Measurements from ENCODE around the gene C16orf78.
"Not testable (repeated sequence)": the region's sequence is repeated elsewhere in the genome, so short reads cannot be mapped to it uniquely, and the experiment has no call there.

Gene C16orf78

GRCh38 chr16:49350265-49351095, 23.1 kb upstream of the C16orf78 start:
- DNase-seq (ENCODE audit: low spot score) = peak; percentile 45

DNA sequence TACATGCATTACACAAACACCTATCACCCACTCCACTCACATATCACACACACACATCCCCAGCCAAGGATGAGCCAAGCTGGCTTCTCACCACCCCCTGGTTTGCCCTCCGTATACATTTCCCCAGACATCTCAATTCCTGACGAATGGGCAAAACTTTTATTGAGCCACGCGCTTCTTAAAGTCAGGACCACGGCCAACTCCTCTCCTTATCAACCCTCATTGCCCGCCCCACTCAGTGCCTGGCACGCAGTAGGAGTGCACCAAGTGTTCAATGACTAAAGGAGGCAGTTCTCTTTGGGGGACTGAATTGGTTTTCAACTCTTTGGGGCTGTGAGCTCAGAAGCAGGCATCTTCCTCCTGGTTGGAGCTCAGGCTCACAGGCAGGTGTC, 22.5 kb upstream of the C16orf78 start:
- DNase-seq (ENCODE audit: low spot score) = no peak

DNA sequence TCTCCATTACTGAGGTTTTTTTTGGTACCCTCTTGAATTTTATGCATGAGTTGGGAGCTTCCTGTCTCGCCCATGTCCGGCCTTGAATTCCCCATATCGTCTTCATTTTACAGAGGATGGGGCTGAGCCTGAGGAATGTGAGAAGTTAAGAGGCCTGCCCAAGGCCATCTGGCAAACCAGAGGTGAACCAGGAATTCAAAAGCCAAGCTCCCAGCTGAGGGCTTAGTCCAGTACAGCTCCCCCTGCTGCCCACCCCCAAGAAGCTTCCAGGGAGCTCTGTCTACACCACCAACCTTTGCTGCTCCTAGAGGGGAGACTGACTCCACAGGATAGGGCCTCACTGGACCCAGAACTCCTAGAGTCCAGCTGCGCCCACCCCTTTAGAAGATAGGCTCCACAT, 20.7 kb upstream of the C16orf78 start:
- no peak for DNase-seq (ENCODE audit: low spot score)

GRCh38 chr16:49353680-49354079, 19.9 kb upstream of the C16orf78 start:
- no peak for DNase-seq (ENCODE audit: low spot score)

DNA sequence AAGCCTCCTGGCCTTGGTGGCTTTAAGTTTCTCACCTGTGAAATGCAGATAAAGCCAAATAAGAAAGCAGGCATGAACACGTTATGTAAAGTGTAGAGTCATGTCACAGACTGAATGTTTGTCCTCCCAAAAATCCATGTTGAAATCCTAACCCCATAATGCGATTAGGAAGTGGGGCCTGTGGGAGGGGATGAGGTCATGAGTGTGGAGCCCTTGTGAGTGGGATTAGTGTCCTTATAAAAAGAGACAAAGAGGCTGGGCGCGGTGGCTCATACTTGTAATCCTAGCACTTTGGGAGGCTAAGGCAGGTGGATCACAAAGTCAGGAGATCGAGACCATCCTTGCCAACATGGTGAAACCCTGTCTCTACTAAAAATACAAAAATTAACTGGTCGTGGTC, 19.5 kb upstream of the C16orf78 start:
- no peak for DNase-seq (ENCODE audit: low spot score)

DNA sequence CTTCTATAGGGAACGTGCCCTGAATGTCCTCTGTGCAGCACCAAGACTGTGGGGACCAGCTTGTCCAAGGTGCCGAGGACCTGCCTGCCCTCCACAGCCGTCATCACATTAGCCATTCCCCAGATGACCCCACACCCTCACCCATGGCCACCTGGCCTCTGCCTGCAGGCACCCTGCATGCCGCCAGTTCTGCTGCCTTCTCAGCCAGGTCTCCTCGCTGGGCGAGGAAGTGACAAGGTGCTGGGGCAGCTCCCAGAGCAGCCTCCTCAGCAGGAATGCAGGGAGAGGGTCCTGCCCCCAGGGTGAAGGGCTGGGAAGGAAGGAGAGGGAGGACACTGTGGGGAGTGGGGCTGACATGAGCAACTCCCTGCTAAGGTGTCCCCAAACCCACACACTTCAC, 18.6 kb upstream of the C16orf78 start:
- no peak for DNase-seq (ENCODE audit: low spot score)

DNA sequence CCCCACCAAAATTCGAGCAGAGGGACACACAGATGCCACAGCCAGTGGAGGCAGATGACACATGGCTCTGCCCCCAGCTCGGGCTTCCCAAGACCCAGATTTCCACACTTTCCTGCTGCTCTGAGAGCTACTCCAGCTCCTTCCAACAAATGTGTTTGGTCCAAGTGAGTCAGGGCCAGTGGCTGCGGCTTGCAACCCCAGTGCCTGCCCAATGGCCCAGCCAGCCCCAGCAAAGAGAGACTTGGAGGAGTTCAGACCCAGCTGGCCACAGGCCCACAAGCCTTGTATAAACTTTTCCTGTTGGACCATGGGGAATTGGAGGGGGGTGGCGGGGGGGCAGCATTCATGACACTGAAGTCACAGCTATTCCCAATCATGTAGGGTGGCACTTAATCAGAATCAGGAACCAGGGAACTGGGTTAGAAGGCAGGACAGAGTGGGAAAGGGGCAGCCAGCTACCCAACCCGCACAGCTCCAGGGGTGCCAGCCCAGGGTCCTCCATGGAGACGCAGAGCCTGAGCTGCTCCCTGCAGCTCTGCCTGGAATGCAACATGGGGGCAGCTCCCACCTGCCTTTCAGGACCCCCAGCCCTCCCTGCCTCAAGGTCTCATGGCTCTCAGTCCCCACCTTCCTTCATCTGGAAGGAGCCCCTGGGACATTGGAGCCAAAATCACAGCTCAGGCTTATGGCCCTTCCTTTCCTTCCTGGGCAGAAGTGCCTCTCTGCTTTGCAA, 17.5 kb upstream of the C16orf78 start:
- DNase-seq (ENCODE audit: low spot score) = no peak

- no peak for DNase-seq (ENCODE audit: low spot score)
Measured at GRCh38 chr16:49356728-49357488, 16.7 kb upstream of the C16orf78 start.

DNA sequence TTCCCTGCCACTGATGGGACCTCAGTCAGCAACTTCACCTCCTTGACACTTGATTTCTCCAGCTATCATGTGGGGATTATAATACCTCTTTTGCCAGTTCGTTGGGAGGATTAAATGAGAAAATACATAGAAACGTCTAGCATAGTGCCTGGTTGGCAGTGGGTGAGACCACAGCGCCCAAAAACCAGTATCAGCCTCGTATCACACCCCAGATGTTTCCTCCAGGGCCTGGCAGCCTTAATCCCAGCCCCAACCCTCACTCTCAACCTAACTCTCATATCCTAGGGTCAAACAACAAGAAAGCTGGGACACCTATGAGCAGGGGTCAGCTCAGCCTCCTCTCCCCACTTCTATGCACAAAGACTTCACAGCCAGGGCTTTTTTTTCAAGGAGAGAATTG, 14.0 kb upstream of the C16orf78 start:
- no peak for DNase-seq (ENCODE audit: low spot score)

DNA sequence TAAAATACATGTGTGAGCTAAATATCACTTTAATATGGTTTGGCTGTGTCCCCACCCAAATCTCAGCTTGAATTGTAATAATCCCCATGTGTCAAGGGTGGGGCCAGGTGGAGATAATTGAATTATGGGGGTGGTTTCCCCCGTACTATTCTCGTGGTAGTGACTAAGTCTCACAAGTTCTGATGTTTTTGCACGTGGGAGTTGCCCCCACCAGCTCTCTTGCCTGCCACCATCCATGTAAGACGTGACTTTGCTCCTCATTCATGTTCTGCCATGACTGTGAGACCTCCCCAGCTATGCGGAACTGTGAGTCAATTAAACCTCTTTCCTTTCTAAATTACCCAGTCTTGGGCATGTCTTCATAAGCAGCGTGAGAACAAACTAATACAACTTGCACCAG, 11.9 kb upstream of the C16orf78 start:
- DNase-seq (ENCODE audit: low spot score) = not testable (repeated sequence)

DNA sequence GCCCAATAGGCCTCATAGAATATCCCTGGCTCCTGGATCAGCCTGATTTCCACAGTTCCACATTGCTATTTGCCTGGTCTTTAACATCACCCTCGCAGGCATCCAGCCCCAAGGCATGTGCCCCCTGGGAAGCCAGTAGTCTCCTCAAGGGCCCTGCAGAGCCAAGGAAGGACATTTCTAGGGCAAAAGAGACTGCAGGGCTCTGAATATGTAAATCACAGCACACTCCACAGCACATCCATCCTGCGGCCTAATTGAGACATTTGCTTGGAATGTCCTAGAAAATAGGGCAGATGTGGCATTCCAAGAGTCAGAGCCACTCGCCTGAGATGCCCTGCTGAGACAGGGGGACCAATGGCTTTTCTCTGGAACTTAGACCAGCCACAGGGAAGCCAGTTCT, 11.4 kb upstream of the C16orf78 start:
- no peak for DNase-seq (ENCODE audit: low spot score)

DNA sequence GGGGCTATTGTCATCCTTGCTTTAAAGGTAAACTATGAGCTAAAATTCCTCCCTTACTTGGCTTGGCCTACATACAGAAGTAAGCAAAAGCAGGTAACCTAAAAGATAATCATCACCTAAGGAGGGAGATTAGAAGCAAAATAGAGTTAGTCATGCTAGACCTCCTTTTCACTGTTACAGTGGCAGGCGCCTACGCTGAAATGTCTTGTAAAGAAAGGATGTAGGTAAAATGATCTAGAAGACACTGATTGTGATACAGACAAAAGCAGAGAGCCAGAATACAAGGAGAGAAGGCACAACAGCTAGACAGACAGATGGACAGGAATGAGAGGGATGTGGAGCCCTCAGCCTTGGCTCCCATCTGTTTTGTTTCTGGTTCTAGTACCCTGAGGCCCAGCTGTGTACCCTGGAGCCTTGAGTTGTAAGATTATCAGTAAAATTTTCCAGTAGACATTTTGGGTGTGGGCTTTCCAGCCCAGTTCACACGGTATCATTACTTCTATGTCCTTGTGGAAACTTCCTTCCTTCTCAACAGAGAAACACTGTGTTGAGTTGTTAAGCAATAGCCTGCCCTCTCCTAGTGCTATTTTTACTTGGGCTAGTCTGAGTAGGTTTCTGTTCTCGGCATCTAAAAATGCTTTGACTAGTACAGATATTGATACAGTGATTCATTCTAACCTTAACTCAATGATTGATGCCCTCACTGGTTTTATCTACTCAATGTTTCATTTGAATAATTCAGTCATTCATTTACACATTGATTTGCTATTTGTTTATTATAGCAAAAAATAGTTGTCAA, 7.7 kb upstream of the C16orf78 start:
- no peak for DNase-seq (ENCODE audit: low spot score)

DNA sequence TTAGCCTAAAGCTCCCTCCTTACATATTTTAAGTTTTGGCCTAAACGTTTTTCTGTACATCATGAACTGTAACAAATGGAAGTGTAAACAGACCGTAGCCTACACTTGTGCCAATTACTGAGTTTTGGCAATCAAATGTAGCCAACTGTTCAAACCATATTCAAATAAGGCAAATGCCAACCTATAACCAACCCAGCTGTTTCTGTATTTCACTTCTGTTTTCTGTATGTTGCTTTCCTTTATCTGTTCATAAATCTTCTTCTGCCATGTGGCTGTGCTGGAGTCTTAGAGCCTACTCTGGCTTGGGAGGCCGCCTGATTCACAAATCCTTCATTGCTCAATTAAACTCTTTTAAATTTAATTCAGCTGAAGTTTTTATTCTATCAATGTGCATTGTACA, 6.9 kb upstream of the C16orf78 start:
- no peak for DNase-seq (ENCODE audit: low spot score)

DNA sequence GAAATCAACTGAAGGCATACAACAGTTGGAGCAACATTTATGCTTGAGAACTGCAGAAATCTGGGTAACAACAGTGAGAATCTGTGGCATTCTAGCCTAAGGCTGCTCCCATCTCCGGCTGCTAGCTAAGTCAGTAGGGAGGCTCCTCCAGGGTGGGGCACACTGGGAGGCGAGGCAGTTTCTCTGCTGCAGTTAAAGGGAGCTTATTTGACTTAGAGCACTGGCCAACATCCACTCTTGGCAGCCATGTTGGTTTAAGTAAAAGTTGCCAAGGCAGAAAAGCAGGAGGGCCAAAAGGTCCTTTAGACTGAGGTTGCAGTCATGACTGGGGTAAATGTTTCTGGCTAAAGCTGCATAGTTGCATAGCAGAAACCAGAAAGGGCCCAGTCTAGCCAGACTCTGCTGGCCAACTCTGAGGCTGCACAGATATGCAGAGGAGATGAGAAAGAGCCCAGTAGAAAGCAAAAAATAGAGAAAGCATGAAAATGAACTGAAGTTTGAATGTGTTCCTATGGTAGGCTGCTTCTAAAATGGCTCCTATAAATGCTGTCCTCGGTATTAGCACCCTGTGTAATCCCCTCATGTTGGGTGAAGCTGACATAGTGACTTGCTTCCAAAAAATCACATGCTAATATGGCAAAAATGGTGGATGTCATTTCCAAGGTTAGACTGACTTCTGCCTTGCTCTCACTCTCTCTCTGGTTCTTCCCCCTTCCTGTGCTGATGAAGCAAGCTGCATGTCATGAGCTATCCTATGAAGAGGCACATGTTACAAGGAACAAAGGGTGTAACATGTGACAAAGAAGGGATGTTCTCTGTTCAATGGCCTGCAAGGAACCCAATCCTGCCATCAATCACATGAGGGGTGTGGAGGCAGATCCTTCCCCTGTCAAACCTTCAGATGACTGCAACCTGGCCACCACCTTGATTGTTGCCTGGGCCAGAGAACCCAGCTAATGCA, 3.7 kb upstream of the C16orf78 start:
- no peak for DNase-seq (ENCODE audit: low spot score)

DNA sequence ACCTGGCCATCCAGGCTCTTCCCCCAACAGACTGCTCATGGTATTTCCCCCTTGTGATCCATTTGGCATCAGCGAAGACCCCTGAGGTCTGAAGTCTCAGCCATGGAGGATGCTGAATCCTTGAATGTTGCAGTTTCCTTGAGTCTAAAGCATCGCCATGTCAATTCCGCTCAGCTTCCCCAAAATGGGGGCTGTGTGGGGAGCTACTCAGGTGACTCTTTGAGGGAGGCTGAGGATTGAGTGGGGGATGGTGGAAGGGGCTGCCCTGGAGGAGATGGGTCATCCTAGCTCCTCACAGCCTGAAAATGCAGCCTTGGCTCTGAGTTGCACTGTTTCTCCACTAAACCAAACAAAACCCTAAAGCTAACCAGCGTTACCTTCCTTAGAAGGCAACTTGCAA, 2.6 kb downstream of the C16orf78 start:
- DNase-seq (ENCODE audit: low spot score) = no peak

GRCh38 chr16:49377196-49377755, 3.7 kb downstream of the C16orf78 start:
- no peak for DNase-seq (ENCODE audit: low spot score)

DNA sequence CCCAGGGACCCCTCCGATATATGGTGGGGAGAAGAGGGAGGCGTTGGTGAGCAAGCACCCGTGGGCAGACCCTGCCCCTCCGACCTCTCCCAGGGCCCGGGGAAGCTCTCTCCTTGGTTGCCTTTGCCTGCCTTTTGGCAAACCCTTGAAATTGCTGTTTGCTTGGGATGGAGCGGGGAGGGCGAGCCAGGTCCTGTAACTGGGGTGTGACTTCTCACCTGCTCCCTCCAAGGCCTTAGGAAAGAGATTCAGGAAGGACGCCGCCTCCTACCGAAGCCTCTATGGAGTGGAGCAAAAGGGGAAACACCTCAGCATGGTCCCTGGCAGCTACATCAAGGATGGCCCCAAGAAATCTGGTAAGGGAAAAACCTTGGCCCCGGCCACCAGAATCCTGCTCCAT, 4.6 kb downstream of the C16orf78 start:
- no peak for DNase-seq (ENCODE audit: low spot score)

DNA sequence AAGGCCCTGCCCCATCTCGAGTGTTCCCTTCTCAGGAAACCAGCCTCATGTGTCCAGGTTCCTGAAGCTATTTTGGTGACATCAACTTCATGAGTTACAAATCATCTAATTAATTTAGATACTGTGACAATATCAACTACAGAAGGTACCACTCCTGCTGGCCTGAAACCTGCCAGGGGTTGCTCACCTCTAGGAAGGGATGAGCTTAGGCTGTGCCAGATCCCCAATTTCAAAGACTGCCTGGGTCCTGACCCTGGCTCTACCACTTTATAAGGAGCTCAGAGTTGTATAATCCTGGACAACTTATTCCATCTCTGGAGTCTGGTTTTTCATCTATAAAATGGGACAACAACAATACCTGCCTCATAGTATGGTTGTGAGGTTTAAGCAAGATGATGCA, 5.2 kb downstream of the C16orf78 start:
- DNase-seq (ENCODE audit: low spot score) = no peak

DNA sequence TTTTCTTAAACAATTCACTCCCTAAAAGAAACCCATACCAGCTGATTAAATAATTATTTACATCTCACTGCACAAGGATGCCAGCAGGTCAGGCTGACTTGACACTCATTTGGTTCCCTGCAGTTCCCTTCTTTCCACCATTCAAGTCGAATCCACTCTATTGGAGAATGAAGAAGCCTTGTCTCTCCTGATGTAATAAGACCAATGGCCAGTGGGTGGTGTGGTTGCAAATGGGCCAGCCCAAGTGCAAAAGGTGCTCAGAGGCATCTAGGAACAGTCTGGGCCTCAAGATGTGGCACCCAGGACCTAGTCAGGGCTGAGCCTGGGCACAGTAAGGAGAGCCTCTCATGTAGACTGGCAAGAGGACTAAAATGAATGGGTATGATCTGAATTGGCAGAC, 9.3 kb downstream of the C16orf78 start:
- DNase-seq (ENCODE audit: low spot score) = no peak

DNA sequence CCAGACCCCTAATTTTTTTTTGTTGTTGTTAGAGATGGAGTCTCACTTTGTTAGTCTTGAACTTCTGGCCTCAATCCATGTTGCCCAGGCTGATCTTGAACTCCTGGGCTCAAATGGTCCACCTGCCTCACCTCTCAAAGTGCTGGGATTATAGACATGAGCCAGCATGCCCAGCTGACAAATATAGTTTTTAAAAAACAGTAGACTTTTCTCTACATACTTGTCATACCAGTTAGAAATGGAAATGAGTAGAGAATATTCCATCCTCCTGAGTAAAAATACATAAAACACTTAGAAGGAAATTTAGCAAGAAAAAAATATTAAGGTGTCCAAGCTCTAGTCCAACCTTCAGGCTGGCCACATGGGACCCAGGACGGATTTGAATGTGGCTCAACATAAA, 21.4 kb downstream of the C16orf78 start:
- DNase-seq (ENCODE audit: low spot score) = no peak

Measured in hematopoietic multipotent progenitor cell treated with erythropoietin and hydrocortisone succinate and interleukin-3 and kit ligand, for 15 days (in vitro differentiated cells).